HEK293T (cell line): ENCODE results near the gene TGFBR2.
"Not testable (repeated sequence)": the region's sequence is repeated elsewhere in the genome, so short reads cannot be mapped to it uniquely, and the experiment has no call there.

Source experiments
- CTCF ChIA-PET: fragments of 350-600 bp; formaldehyde crosslinking; extraction: SDS; loops from one replicate; lab custom pipeline; 2021; ENCODE audit warnings: antibody characterized with exemption, inconsistent platforms; lab: Yijun Ruan, JAX
- POLR2A ChIA-PET: fragments of 350-600 bp; formaldehyde crosslinking; extraction: SDS; loops from one replicate; lab custom pipeline; 2020; ENCODE audit warnings: antibody characterized with exemption, inconsistent platforms; lab: Yijun Ruan, JAX
- DNase-seq: peaks from one replicate; pipeline ENCODE4 v3.0.0; 2012; ENCODE audit warnings: mixed read lengths; ENCODE audit errors: extremely low spot score
- ARNT ChIP-seq: fragments of 450-650 bp; IDR thresholded peaks from 2 replicates; pipeline ENCODE4 v1.6.1; 2017; ENCODE audit warnings: mild to moderate bottlenecking
- BHLHE40 ChIP-seq: fragments of 450-650 bp; IDR thresholded peaks from 2 replicates; pipeline ENCODE4 v1.6.1; 2016; ENCODE audit warnings: mild to moderate bottlenecking, moderate library complexity, borderline replicate concordance
- CTBP1 ChIP-seq: fragments of 450-650 bp; IDR thresholded peaks from 2 replicates; pipeline ENCODE4 v1.6.1; 2016; ENCODE audit warnings: borderline replicate concordance
- ELF4 ChIP-seq: fragments of 450-650 bp; IDR thresholded peaks from 2 replicates; pipeline ENCODE4 v1.6.1; 2017; ENCODE audit warnings: antibody characterized with exemption
- FOXA1 ChIP-seq: fragments of 450-650 bp; IDR thresholded peaks from 2 replicates; pipeline ENCODE4 v1.6.1; 2016; ENCODE audit warnings: mild to moderate bottlenecking
- FOXK2 ChIP-seq: fragments of 450-650 bp; IDR thresholded peaks from 2 replicates; pipeline ENCODE4 v1.6.1; 2016; ENCODE audit warnings: mild to moderate bottlenecking
- FOXM1 ChIP-seq: fragments of 450-650 bp; IDR thresholded peaks from 2 replicates; pipeline ENCODE4 v1.6.1; 2017; ENCODE audit warnings: mild to moderate bottlenecking, borderline replicate concordance
- HDGF ChIP-seq: fragments of 450-650 bp; IDR thresholded peaks from 2 replicates; pipeline ENCODE4 v1.6.1; 2017; ENCODE audit warnings: antibody characterized with exemption, borderline replicate concordance
- L3MBTL2 ChIP-seq: fragments of 450-650 bp; conservative IDR thresholded peaks from 2 replicates; pipeline ENCODE4 v1.6.1; 2016; ENCODE audit warnings: mild to moderate bottlenecking
- LEF1 ChIP-seq: fragments of 450-650 bp; IDR thresholded peaks from 2 replicates; pipeline ENCODE4 v1.6.1; 2017; ENCODE audit warnings: mild to moderate bottlenecking, borderline replicate concordance
- NFRKB ChIP-seq: fragments of 450-650 bp; IDR thresholded peaks from 2 replicates; pipeline ENCODE4 v1.6.1; 2016; ENCODE audit warnings: mild to moderate bottlenecking, moderate library complexity
- SP1 ChIP-seq: fragments of 450-650 bp; IDR thresholded peaks from 2 replicates; pipeline ENCODE4 v1.6.1; 2017
- SUZ12 ChIP-seq: fragments of 450-650 bp; IDR thresholded peaks from 2 replicates; pipeline ENCODE4 v1.6.1; 2016; ENCODE audit warnings: mild to moderate bottlenecking
- TARDBP ChIP-seq: fragments of 450-650 bp; IDR thresholded peaks from 2 replicates; pipeline ENCODE4 v1.6.1; 2016
- ZNF384 ChIP-seq: fragments of 450-650 bp; IDR thresholded peaks from 2 replicates; pipeline ENCODE4 v1.6.1; 2016
- TF ChIP-seq, protein P1 (sequence below): fragments of 450-650 bp; IDR thresholded peaks from 2 replicates; pipeline ENCODE4 v1.6.1; 2016

Gene TGFBR2

DNA sequence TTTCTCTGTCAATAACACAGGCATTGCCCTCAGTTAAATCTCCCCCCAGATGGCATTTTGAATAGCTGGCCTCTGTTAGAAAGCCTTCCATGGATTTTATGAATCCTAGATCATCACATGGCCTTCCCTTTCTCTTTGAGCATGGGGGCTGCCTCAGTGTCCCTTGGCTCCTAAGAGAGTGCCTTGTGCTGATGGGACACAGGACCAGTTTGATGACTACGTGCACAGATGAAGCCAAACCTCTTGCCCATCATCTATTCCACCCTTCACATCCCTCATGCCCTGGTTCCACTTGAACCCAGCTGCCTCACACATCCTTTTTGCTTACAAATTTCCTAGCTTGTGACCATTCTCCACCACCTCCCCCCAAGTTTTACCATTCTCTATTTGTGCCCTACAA lies 12.9 kb downstream of the TGFBR2 start:
- TF ChIP-seq CTBP1 (no peak), LEF1 (no peak), HDGF (no peak), ARNT (no peak), L3MBTL2 (no peak), SUZ12 (no peak), BHLHE40 (no peak), TARDBP (no peak), NFRKB (no peak), FOXM1 (no peak), FOXA1 (no peak), SP1 (no peak), ELF4 (no peak)
- TF ChIP-seq, protein P1, sequence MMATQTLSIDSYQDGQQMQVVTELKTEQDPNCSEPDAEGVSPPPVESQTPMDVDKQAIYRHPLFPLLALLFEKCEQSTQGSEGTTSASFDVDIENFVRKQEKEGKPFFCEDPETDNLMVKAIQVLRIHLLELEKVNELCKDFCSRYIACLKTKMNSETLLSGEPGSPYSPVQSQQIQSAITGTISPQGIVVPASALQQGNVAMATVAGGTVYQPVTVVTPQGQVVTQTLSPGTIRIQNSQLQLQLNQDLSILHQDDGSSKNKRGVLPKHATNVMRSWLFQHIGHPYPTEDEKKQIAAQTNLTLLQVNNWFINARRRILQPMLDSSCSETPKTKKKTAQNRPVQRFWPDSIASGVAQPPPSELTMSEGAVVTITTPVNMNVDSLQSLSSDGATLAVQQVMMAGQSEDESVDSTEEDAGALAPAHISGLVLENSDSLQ, result no peak
- CTCF ChIA-PET, result no interaction called here
- DNase-seq, result no peak
- POLR2A ChIA-PET, result no interaction called here

DNA sequence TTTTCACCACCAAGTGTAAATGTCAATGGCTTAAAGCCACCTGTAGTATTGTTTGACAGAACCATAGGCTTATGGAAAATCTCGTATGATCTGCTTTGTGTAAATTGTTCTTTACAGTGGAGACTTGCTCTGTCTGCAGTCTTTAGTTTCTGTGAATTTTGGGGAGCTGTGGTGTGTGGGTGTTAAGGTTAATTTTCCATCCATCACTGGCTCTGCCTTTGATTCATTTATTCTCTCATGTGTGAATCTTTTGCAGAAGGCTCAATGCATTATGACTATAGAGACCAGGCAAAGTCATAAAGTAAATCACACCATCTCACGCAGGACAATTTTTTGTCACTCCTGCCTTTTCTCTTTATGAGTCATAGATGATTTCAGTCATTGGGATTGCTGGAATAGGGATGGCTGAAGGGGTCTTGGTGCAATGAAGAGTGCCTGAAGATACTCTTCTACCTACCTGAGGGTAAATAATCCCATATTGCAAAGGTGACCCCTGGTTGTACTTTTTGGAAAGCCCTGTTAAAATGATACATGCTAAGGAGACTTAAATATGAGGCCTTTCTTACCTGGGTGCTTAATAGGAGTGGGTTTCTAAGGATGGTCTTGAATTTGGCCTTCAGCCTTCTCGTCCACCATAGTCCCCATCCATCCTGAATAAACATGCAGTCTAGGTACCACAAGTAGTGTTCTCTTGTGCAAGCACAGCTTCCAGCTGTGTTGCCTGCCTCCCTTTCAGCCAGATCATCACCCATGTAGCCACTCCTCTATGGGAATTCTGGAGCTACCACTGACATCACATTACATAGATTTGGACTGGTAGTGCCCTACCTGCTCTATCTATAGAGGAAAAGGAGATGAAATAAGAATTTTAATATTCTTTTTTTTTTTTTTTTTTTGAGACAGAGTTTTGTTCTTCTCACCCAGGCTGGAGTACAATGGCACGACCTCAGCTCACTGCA lies 14.3 kb downstream of the TGFBR2 start:
- TF ChIP-seq, protein P1, result no peak
- TF ChIP-seq FOXK2 (no peak), FOXM1 (no peak), SP1 (no peak), ZNF384 (no peak), LEF1 (no peak), L3MBTL2 (no peak), ARNT (no peak), FOXA1 (no peak), TARDBP (no peak), HDGF (no peak)
- ChIA-PET CTCF (interaction anchor here (0.8 kb wide), 1 partner anchor 8 kb away, joined by 3 read pairs; no protein-coding TSS in a partner anchor), POLR2A (no interaction called here)
- no peak for DNase-seq

DNA sequence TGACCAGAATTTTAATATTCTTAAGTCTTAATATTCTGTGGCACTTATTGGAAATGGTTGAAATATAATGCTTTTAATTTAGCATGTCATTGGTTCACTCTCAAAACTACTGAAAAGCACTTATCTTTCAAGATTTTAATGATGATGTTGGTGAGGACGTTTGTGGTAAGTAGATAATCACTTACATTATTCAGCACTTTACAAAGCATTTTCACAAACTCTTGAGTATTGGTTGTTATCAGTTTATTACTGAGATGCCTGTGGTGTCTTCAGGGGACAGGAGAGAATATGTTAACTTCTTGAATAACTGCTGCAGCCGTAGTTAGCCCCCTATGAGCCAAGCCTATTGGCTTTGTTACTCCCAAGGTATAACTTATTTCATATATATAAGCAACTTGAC lies 15.2 kb downstream of the TGFBR2 start:
- TF ChIP-seq L3MBTL2 (no peak), BHLHE40 (no peak)
- POLR2A ChIA-PET, result no interaction called here
- CTCF ChIA-PET, result no interaction called here
- DNase-seq, result no peak

DNA sequence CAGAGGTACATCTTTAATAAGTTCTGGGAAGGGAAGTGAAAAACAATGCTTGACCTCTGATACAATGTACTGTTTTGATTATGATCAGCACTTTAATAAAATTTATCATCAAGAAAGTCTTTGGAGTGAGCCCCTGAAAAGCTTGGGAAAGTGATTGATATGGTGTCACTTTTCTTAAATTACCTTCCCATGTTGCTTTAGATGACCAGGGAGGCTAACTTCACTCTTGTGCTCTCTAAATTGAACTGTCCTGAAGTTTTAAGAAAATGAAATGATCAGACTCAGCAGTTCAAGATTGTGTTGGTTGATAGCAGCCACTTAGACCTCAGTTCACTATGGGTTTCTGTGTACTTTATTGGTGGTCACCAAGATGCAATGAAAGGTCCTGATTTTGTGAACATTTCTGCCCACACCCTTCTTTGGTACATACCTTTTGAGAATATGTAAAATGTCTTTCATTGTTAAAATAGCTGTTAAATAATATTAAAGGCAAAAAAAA lies 15.7 kb downstream of the TGFBR2 start:
- ChIA-PET POLR2A (no interaction called here), CTCF (no interaction called here)
- TF ChIP-seq TARDBP (no peak), HDGF (no peak)

DNA sequence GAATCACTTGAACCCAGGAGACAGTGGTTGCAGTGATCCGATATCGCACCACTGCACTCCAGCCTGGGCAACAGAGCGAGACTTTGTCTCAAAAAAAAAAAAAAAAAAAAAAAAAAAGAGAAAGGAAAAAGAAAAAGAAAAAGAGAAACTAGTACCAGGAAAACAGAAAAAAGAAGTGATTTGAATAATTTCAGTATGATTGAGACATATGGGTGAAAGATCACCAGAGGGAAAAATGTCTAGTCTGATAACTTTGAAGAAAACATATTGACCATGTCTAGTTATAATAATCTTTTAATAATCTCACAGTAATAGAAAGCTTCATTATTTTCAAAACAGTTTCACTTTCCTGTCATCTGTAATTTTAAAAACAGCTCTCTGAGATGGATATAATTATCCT lies 16.4 kb downstream of the TGFBR2 start:
- CTCF ChIA-PET, result no interaction called here
- POLR2A ChIA-PET, result no interaction called here
- TF ChIP-seq NFRKB, result no peak
- no peak for DNase-seq

More for the DNA sequence above, 15.7 kb downstream of the TGFBR2 start:
- DNase-seq, result no peak

DNA sequence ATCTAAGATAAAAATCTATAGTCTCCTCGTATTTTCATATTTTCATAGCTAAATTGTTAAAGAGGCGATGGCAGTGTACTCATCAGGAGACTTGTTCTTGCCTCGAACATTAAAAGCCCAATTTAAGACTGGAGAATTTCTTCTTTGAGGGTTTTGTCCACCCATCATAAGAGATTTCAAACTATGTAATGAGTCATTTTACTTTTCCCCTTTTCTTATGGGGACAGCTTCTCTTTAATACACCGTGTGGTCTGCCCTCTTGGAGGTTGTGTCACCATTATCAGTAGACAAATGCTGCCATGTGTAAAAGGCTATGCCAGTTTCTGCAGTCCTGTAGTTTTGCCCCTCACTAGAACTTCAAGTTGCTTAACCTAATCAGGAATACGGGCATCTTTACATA lies 16.9 kb downstream of the TGFBR2 start:
- DNase-seq, result no peak
- ChIA-PET CTCF (no interaction called here), POLR2A (no interaction called here)
- TF ChIP-seq, protein P1, result no peak
- TF ChIP-seq ARNT, result no peak

DNA sequence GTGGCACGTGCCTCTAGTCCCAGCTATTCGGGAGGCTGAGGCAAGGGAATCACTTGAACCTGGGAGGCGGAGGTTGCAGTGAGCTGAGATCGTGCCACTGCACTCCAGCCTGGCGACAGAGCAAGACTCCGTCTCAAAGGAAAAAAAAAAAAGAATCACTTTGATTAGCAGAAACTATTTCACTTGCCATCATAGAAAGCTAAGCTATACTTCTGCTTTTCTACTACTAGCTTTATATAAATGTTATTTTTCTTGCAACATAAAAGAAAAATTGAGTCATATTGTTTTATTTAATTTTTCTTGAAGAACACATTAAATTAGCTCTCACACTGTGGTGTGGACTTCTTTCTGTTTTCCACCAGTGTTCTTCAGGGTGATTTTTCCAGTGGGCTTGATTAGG lies 18.1 kb downstream of the TGFBR2 start:
- POLR2A ChIA-PET, CTCF ChIA-PET, DNase-seq: not testable (repeated sequence)
